Measurements from ENCODE around the gene KBTBD6.
"Not testable (repeated sequence)": the region's sequence is repeated elsewhere in the genome, so short reads cannot be mapped to it uniquely, and the experiment has no call there.

The KBTBD6 gene

GRCh38 chr13:41131660-41132511 is 716 bp downstream of the KBTBD6 start:
- peak in 2 of 3 experiments; percentile 38 to 77 for DNase-seq

- DNase-seq: not testable (repeated sequence)
Measured at GRCh38 chr13:41131189-41131588, 1.4 kb downstream of the KBTBD6 start.

- DNase-seq: no peak
Measured at GRCh38 chr13:41130356-41130755, 2.2 kb downstream of the KBTBD6 start.

GRCh38 chr13:41127701-41128100 is 4.9 kb downstream of the KBTBD6 start:
- no peak for DNase-seq

GRCh38 chr13:41122838-41123237 is 9.8 kb downstream of the KBTBD6 start:
- peak in 2 of 3 experiments; percentile 2 to 69 for DNase-seq

- DNase-seq: no peak
Measured at GRCh38 chr13:41117869-41118268, 14.7 kb downstream of the KBTBD6 start.

GRCh38 chr13:41111454-41111853 is 21.1 kb downstream of the KBTBD6 start:
- DNase-seq: no peak

GRCh38 chr13:41107584-41108014 is 25.0 kb downstream of the KBTBD6 start:
- DNase-seq: no peak

GRCh38 chr13:41107104-41107571 is 25.5 kb downstream of the KBTBD6 start:
- no peak for DNase-seq

GRCh38 chr13:41099986-41100385 is 32.6 kb downstream of the KBTBD6 start:
- no peak for DNase-seq

GRCh38 chr13:41098761-41099160 is 33.8 kb downstream of the KBTBD6 start:
- DNase-seq: no peak

GRCh38 chr13:41095681-41096080 is 36.9 kb downstream of the KBTBD6 start:
- not testable (repeated sequence) for DNase-seq

- DNase-seq: no peak
Measured at GRCh38 chr13:41085961-41086585, 46.5 kb downstream of the KBTBD6 start.

GRCh38 chr13:41079725-41080124 is 52.9 kb downstream of the KBTBD6 start:
- no peak for DNase-seq

Measured in NCI-H1417 (cell line).